BLaER1 treated with 17β-estradiol and CSF1 and Interleukin-3, amounts not matched to agents 10 nM and 100 nM (cell line): Measurements from ENCODE around the gene CEP57L1.

ENCODE experiments used
- H3K27ac ChIP-seq, 11 experiments: shearing (Covaris generic); formaldehyde crosslinking; 2 replicates each; pipeline ENCODE4 v1.8.1; 2022
- H3K27me3 ChIP-seq, 11 experiments: shearing (Covaris generic); formaldehyde crosslinking; 2 replicates each; pipeline ENCODE4 v1.8.1; 2022
- H3K36me3 ChIP-seq, 11 experiments: shearing (Covaris generic); formaldehyde crosslinking; 2 replicates each; pipeline ENCODE4 v1.8.1; 2022
- H3K4me1 ChIP-seq, 10 experiments: shearing (Covaris generic); formaldehyde crosslinking; 2 replicates each; pipeline ENCODE4 v1.8.1; 2022
- H3K4me2 ChIP-seq, 11 experiments: shearing (Covaris generic); formaldehyde crosslinking; 2 replicates each; pipeline ENCODE4 v1.8.1; 2022
- H3K4me3 ChIP-seq, 10 experiments: shearing (Covaris generic); formaldehyde crosslinking; 2 replicates each; pipeline ENCODE4 v1.8.1; 2022
- H3K9ac ChIP-seq, 11 experiments: shearing (Covaris generic); formaldehyde crosslinking; 2 replicates each; pipeline ENCODE4 v1.8.1; 2022
- H3K9me3 ChIP-seq, 11 experiments: shearing (Covaris generic); formaldehyde crosslinking; replicated peaks in 1 of 11; 2 replicates each; pipeline ENCODE4 v1.8.1; 2022
- H4K20me1 ChIP-seq, 11 experiments: shearing (Covaris generic); formaldehyde crosslinking; 2 replicates each; pipeline ENCODE4 v1.8.1; 2022
- Cebpa-rat ChIP-seq, 11 experiments: shearing (Covaris generic); IDR thresholded peaks; 2 replicates each; pipeline ENCODE4 v1.8.1; 2022

The CEP57L1 gene

GRCh38 chr6:109062767-109063352 lies 32.4 kb upstream of the CEP57L1 start:
- no peak for TF ChIP-seq Cebpa-rat (IDR thresholded peaks at IDR 0.05)

DNA sequence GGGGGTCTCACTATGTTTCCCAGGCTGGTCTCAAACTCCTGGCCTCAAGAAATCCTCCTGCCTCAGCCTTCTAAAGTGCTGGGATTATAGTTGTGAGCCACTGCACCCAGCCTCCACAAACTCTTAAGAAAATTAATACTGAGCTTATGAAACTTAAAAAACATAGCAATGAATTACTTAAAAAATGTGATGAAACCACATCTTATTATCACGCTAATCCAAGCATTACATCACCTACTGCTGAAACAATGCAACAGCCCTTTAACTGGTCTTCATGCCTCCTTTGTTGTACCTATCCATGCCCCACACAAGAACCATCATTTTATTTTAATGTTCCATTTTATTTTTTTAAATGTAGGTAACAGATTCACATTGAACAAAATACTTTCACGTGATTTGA lies 25.6 kb upstream of the CEP57L1 start:
- no peaks in the 10 kb centered on the region for H4K20me1 ChIP-seq
- H3K4me2 ChIP-seq, result no peak overlapping the region
- no peaks in the 10 kb centered on the region; a peak in 1 of 22 replicates for H3K27me3 ChIP-seq
- no peaks in the 10 kb centered on the region for H3K36me3 ChIP-seq
- H3K9me3 ChIP-seq, result no peaks in the 10 kb centered on the region
- H3K27ac ChIP-seq, result no peak overlapping the region
- H3K9ac ChIP-seq, result no peak overlapping the region
- no peak for TF ChIP-seq Cebpa-rat (IDR thresholded peaks at IDR 0.05)
- H3K4me1 ChIP-seq, result peaks cover 0 to 28% (median 4%) of the 10 kb centered on the region in 10 experiments; a peak in 10 of 20 replicates
- H3K4me3 ChIP-seq, result no peak overlapping the region

More at GRCh38 chr6:109062767-109063352, 32.4 kb upstream of the CEP57L1 start:
- H3K4me1 ChIP-seq, result peaks cover 10 to 31% (median 17%) of the 10 kb centered on the region in 10 experiments; a peak in 19 of 20 replicates
- no peak overlapping the region for H3K4me3 ChIP-seq
- H3K9ac ChIP-seq, result no peak overlapping the region
- no peaks in the 10 kb centered on the region for H3K36me3 ChIP-seq
- H3K27me3 ChIP-seq, result no peaks in the 10 kb centered on the region
- no peak overlapping the region for H3K4me2 ChIP-seq
- H3K9me3 ChIP-seq, result no peaks in the 10 kb centered on the region
- H3K27ac ChIP-seq, result no peak overlapping the region
- no peaks in the 10 kb centered on the region for H4K20me1 ChIP-seq

- H3K4me2 ChIP-seq, result peak overlapping the region in 4 of 11 experiments; percentile 21 to 51 (median 38); a peak in 8 of 22 replicates
- H3K9me3 ChIP-seq, result no peaks in the 10 kb centered on the region
- H3K9ac ChIP-seq, result peak overlapping the region in 4 of 11 experiments; percentile 1 to 20 (median 10); a peak in 2 of 22 replicates
- peak overlapping the region in 1 of 11 experiments; percentile 2; a peak in 1 of 22 replicates for H3K27ac ChIP-seq
- H3K4me3 ChIP-seq, result no peak overlapping the region
- no peaks in the 10 kb centered on the region for H3K36me3 ChIP-seq
- no peaks in the 10 kb centered on the region for H4K20me1 ChIP-seq
- no peaks in the 10 kb centered on the region; a peak in 1 of 22 replicates for H3K27me3 ChIP-seq
- TF ChIP-seq Cebpa-rat (IDR thresholded peaks at IDR 0.05), result no peak
- peaks cover 7 to 44% (median 13%) of the 10 kb centered on the region in 10 experiments for H3K4me1 ChIP-seq
Observed at GRCh38 chr6:109071125-109071917, 24.0 kb upstream of the CEP57L1 start.

GRCh38 chr6:109073344-109074132 lies 21.8 kb upstream of the CEP57L1 start:
- no peaks in the 10 kb centered on the region for H3K9me3 ChIP-seq
- peaks cover 12 to 52% (median 19%) of the 10 kb centered on the region in 10 experiments for H3K4me1 ChIP-seq
- no peak overlapping the region for H3K9ac ChIP-seq
- TF ChIP-seq Cebpa-rat (IDR thresholded peaks at IDR 0.05), result no peak
- H3K27ac ChIP-seq, result 0 out of 22 replicates have a peak overlapping the region, but pooled peaks of 1 of the 11 experiments have one; percentile 27
- H3K4me3 ChIP-seq, result no peak overlapping the region
- H3K27me3 ChIP-seq, result no peaks in the 10 kb centered on the region; a peak in 1 of 22 replicates
- H3K36me3 ChIP-seq, result no peaks in the 10 kb centered on the region
- peak overlapping the region in 5 of 11 experiments; percentile 6 to 39 (median 31); a peak in 8 of 22 replicates for H3K4me2 ChIP-seq
- no peaks in the 10 kb centered on the region for H4K20me1 ChIP-seq

GRCh38 chr6:109074133-109074415 lies 21.2 kb upstream of the CEP57L1 start:
- Histone ChIP-seq H3K9me3 (no peaks in the 10 kb centered on the region), H3K36me3 (no peaks in the 10 kb centered on the region), H3K27ac (no peak overlapping the region), H3K4me2 (no peak overlapping the region), H4K20me1 (no peaks in the 10 kb centered on the region), H3K27me3 (no peaks in the 10 kb centered on the region; a peak in 1 of 22 replicates), H3K9ac (no peak overlapping the region), H3K4me3 (no peak overlapping the region), H3K4me1 (peaks cover 12 to 52% (median 19%) of the 10 kb centered on the region in 10 experiments)
- TF ChIP-seq Cebpa-rat (IDR thresholded peaks at IDR 0.05), result no peak

- Histone ChIP-seq H3K4me2 (peak overlapping the region; percentile 4 to 48 (median 37); a peak in 16 of 22 replicates), H3K27me3 (no peaks in the 10 kb centered on the region; a peak in 1 of 22 replicates), H3K9ac (no peak overlapping the region), H3K4me1 (peaks cover 14 to 57% (median 24%) of the 10 kb centered on the region in 10 experiments), H3K27ac (no peak overlapping the region), H4K20me1 (no peaks in the 10 kb centered on the region), H3K4me3 (no peak overlapping the region), H3K9me3 (no peaks in the 10 kb centered on the region), H3K36me3 (no peaks in the 10 kb centered on the region)
- TF ChIP-seq Cebpa-rat (IDR thresholded peaks at IDR 0.05), result no peak
Observed at GRCh38 chr6:109075934-109076333, 19.4 kb upstream of the CEP57L1 start.

DNA sequence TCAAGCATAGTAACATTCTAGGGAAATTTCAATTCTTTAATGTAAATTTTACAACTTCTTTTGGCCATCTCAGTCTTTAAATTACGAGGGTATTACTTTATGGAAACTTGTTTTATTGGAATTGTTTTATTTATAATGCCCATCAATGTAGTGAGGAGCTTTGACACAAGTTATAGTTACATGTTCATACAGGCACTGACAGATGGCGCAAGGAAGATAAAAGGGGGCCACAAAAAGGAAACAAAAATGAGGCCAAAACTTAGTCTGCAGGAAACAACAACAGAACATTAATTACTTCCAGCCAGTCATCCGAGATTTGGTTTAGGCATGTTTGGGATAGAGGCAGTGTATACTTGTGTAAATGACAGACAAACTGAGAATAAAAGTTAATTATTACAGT lies 18.9 kb upstream of the CEP57L1 start:
- TF ChIP-seq Cebpa-rat (IDR thresholded peaks at IDR 0.05), result no peak
- Histone ChIP-seq H3K4me1 (peaks cover 14 to 54% (median 24%) of the 10 kb centered on the region in 10 experiments), H4K20me1 (no peaks in the 10 kb centered on the region), H3K27ac (no peak overlapping the region), H3K4me3 (no peak overlapping the region), H3K36me3 (no peaks in the 10 kb centered on the region), H3K9ac (no peak overlapping the region), H3K27me3 (no peaks in the 10 kb centered on the region; a peak in 1 of 22 replicates), H3K9me3 (no peaks in the 10 kb centered on the region), H3K4me2 (peak overlapping the region; percentile 4 to 48 (median 43); a peak in 18 of 22 replicates)

GRCh38 chr6:109079981-109080380 lies 15.3 kb upstream of the CEP57L1 start:
- peaks cover 14 to 34% (median 21%) of the 10 kb centered on the region in 10 experiments for H3K4me1 ChIP-seq

GRCh38 chr6:109081026-109081425 lies 14.3 kb upstream of the CEP57L1 start:
- peaks cover 9 to 26% (median 15%) of the 10 kb centered on the region in 10 experiments for H3K4me1 ChIP-seq
- H4K20me1 ChIP-seq, result no peaks in the 10 kb centered on the region
- no peaks in the 10 kb centered on the region for H3K9me3 ChIP-seq
- H3K9ac ChIP-seq, result no peak overlapping the region
- H3K4me2 ChIP-seq, result no peak overlapping the region
- no peaks in the 10 kb centered on the region for H3K27me3 ChIP-seq
- H3K4me3 ChIP-seq, result no peak overlapping the region
- H3K36me3 ChIP-seq, result peaks cover 0 to 21% (median 0%) of the 10 kb centered on the region in 11 experiments; a peak in 7 of 22 replicates
- H3K27ac ChIP-seq, result no peak overlapping the region
- no peak for TF ChIP-seq Cebpa-rat (IDR thresholded peaks at IDR 0.05)

More at GRCh38 chr6:109079981-109080380, 15.3 kb upstream of the CEP57L1 start:
- no peaks in the 10 kb centered on the region for H4K20me1 ChIP-seq
- H3K4me3 ChIP-seq, result no peak overlapping the region
- no peak for TF ChIP-seq Cebpa-rat (IDR thresholded peaks at IDR 0.05)
- no peak overlapping the region for H3K27ac ChIP-seq
- H3K9ac ChIP-seq, result no peak overlapping the region
- no peaks in the 10 kb centered on the region for H3K9me3 ChIP-seq
- H3K4me2 ChIP-seq, result peak overlapping the region in 5 of 11 experiments; percentile 0 to 34 (median 26); a peak in 3 of 22 replicates
- H3K36me3 ChIP-seq, result peaks cover 0 to 11% (median 0%) of the 10 kb centered on the region in 11 experiments; a peak in 6 of 22 replicates
- no peaks in the 10 kb centered on the region for H3K27me3 ChIP-seq
